Amygdala (tissue), 56 donors: Measurements from ENCODE around the gene ATR.
"Not testable (repeated sequence)": the region's sequence is repeated elsewhere in the genome, so short reads cannot be mapped to it uniquely, and the experiment has no call there.

Source experiments
- DNase-seq, 56 donors: peaks; one replicate each; lab custom pipeline; 2025; lab: John Stamatoyannopoulos, UW

The ATR gene

DNA sequence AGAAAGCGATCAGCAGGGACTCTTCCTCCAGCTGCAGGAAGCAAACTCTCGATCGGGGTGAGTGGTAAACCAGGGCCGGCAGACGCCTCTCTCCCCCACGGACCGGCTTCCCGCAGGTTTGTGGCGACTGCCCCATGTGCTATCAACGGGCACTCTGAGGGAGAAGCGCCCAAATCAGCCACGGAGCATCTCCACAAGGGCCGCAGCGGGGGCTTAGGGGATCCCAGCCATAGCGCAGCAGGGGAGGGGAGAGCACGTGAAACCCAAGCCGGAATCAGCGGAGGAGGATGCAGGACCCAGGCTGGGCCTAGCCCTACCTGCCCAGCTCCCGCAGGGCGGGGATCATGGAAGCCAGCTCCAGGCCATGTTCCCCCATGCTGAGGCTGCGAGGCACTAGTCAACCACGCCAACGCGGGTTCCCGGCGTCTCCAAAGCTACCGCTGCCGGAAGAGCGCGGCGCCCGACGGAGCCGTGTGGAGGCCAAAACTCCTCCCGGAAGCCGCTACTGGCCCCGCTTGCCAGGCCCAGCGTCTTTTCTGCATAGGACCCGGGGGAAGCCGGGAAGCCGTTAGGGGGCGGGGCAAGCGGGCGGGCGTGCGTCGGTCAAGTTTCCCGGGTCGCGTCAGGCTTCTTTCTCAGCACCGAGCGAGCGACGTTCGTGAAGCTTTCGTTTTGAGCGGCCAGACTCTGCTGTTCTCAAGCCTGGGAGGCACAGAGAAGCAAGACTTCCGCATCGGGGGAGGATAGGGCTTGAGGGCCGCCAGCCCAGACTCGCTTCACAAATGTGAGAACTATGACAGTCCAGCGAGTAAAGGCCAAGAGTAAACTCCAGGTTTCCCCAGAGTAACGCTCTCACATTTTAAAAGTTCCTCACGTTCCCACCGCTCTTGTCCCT lies at the start of gene ATR:
Gene ATR, minus strand, starts transcription at position 405 of the 895 bp plus-strand sequence. Its CDS starts 29 bp downstream, at position 376.
- peak; percentile 57 to 97 (median 90) for DNase-seq

DNA sequence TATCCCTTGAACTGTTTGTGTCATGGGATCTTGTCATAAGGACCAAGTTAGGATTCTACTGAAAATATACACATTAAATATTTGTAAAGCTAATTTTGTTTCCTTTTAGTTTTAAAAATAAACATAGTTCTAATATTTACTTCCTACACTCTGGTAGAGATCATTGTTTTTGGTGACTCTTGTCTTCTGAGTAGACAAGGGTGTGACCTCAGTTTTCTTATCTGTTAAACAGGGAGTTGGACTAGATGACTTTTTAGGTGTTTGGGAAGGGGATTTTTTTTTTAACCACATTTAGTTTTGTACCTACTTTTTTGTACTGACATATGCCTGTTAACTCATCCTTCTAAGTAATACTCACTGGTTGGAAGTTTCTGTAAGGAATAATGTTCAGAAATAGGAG lies 48.4 kb upstream of the ATR start:
- DNase-seq = no peak

DNA sequence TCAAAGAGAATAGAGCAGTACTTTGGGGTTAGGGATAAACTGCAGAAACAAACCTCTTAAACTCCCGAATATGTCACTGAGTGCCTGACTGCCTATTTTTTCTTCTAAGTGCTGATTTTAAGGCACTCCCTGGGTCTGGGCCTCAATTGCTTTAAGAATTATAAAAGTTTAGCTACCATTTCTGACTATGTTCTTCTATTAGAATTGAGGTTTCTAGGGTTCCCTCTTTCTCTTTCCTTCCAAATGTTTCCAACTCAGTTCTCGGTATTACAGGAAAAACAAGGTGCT lies 46.6 kb upstream of the ATR start:
- no peak for DNase-seq

GRCh38 chr3:142624341-142625152 lies 46.0 kb upstream of the ATR start:
- no peak for DNase-seq

- no peak for DNase-seq
These were observed 44.7 kb upstream of the ATR start for GRCh38 chr3:142623194-142623593.

GRCh38 chr3:142622405-142622804 lies 43.9 kb upstream of the ATR start:
- no peak for DNase-seq

- peak in 7 of 56 donors; percentile 1 to 15 (median 2) for DNase-seq
These were observed 40.5 kb upstream of the ATR start for GRCh38 chr3:142618917-142619461.

- no peak for DNase-seq
These were observed 36.6 kb upstream of the ATR start for GRCh38 chr3:142615171-142615570.

GRCh38 chr3:142614059-142614626 lies 35.6 kb upstream of the ATR start:
- DNase-seq = no peak

- no peak for DNase-seq
These were observed 35.0 kb upstream of the ATR start for GRCh38 chr3:142613491-142613890.

DNA sequence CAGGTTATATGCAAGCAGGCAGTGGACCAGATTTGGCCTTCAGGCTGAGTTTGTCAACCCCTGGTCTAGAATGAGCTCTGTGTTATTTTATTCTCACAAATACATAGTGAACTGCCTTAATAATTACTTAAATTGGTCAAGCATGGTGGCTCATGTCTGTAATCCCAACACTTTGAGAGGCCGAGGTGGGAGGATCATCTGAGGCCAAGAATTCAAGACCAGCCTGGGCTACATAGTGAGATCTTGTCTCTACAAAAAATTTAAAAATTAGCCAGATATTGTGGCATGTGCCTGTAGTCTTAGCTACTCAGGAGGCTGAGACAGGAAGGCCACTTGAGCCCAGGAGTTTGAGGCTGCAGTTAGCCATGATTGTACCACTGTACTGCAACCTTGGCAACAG lies 32.7 kb upstream of the ATR start:
- no peak for DNase-seq

DNA sequence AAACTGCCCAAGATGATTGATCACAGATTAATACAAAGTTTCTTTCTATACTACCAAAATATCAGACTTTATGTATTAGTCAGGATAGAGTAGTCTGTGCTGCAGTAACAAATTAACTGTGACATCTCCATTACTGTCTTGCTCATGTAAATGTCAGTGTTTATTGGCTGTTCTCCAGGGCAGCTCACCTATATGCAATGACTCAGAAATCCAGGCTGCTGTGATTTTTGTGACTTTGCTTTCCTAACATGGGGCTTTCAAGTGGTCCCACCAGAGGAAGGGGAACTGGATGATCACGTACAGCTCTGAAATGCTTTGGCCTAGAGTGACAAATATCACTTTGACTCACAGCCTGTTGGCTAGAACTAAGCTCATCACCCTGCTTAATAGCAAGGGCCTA lies 30.6 kb upstream of the ATR start:
- DNase-seq = no peak

GRCh38 chr3:142608631-142609030 lies 30.1 kb upstream of the ATR start:
- DNase-seq = no peak

DNA sequence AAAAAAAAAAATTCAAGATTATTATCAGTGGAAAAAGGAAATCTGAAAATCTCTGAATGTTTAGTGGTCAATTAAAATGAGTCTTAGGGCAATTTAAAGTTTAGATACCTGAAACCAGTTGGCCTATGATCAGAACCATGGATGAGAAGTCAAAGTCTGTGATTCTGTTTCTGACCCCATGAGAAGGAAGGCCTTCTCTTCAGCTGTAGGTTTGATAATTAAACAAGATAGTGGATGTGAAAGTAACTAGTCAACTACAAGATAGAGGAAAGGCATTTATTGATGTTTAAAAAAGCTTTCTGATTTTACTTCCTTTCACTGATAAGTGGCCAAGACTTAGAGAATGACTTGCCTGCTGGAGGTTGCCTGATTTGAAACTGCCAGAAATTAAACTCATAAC lies 26.4 kb upstream of the ATR start:
- no peak for DNase-seq

DNA sequence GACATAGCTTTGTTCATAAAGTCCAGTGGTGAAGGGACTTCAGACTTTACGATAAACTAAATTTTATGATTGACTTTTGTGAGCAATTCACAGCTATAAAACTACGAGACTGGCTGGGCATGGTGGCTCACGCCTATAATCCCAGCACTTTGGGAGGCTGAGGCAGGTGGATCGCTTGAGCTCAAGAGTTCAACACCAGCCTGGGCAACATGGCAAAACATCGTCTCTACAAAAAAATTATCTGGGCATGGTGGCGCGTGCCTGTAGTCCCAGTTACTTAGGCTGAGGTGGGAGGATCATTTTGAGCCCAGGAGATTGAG lies 24.8 kb upstream of the ATR start:
- not testable (repeated sequence) for DNase-seq

- no peak for DNase-seq
These were observed 24.3 kb upstream of the ATR start for GRCh38 chr3:142602619-142603385.

- no peak for DNase-seq
These were observed 23.2 kb upstream of the ATR start for GRCh38 chr3:142601713-142602112.

- DNase-seq = no peak
These were observed 19.4 kb upstream of the ATR start for GRCh38 chr3:142597906-142598305.

DNA sequence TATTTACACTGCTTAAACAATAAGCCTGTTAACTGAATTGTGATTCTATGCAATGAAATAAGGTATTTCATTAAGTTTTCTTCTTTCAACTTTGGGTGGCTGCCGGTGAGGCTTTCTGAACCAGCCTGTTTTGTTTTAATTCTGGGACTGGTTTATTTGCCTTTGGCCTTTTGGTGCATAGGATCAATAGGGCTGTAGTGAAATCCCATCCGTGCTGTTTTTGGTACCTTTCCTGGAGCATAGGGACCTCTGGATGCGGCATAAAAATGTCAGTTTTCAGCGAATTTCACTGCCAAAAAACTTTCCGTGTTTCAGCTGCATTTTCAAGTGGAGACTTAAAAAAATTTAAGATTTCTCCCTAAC lies 18.2 kb upstream of the ATR start:
- no peak for DNase-seq

- peak in 54 of 56 donors; percentile 7 to 88 (median 68) for DNase-seq
These were observed 17.6 kb upstream of the ATR start, which contains the start of gene PLS1 for GRCh38 chr3:142595951-142596725. PLS1 (plus strand) TSS chr3:142596393; CDS start chr3:142664238, 67,845 bp downstream.
